IMR-90 (cell line): ENCODE measurements around the gene PARP16. TPM values are rescaled to one million over a fixed set of nuclear protein-coding genes. Genes with fewer than 3 reads are reported as not detected.

ENCODE experiments used
- ATAC-seq: fragments of 200-7000 bp; cut with Tn5 transposase; 2 replicates; pipeline ENCODE4 v1.9.1; 2020; ENCODE audit warnings: low read depth, mild to moderate bottlenecking, moderate library complexity
- BruUV-seq: library from RNA; stranded (reverse); fragments of 400-500 nt; replicated peaks from 2 replicates; lab custom pipeline; 2021; lab: Mats Ljungman, UMichigan
- CTCF ChIA-PET: fragments of 300-600 bp; formaldehyde crosslinking; extraction: SDS; loops from one replicate; lab custom pipeline; 2021; ENCODE audit warnings: antibody characterized with exemption; lab: Yijun Ruan, JAX
- POLR2A ChIA-PET: fragments of 300-600 bp; sonication (Branson Sonifier 250); formaldehyde crosslinking; loops from one replicate; lab custom pipeline; 2022; ENCODE audit warnings: antibody characterized with exemption; ENCODE audit not compliant: unreplicated experiment; lab: Charles Lee
- DNase-seq: peaks from one replicate; pipeline ENCODE4 v3.0.0; 2013
- H2AFZ ChIP-seq: replicated peaks from 2 replicates; pipeline ENCODE3; 2013; ENCODE audit warnings: low read length, mild to moderate bottlenecking; ENCODE audit not compliant: poor library complexity
- H2AK5ac ChIP-seq: 2 replicates; pipeline ENCODE4 v1.6.1; 2013; ENCODE audit warnings: low read depth, low read length, inconsistent platforms
- H2AK9ac ChIP-seq: replicated peaks from 2 replicates; pipeline ENCODE3; 2013; ENCODE audit warnings: mild to moderate bottlenecking, low read depth, low read length, moderate library complexity; ENCODE audit not compliant: poor library complexity
- H2BK120ac ChIP-seq: 2 replicates; pipeline ENCODE4 v1.6.1; 2013; ENCODE audit warnings: low read depth, low read length, inconsistent platforms
- H2BK15ac ChIP-seq: 3 replicates; pipeline ENCODE4 v1.6.1; 2013; ENCODE audit warnings: low read depth, low read length, inconsistent platforms
- H2BK20ac ChIP-seq: 2 replicates; pipeline ENCODE4 v1.6.1; 2013; ENCODE audit warnings: low read depth, mild to moderate bottlenecking, inconsistent platforms, low read length, moderate library complexity
- H2BK5ac ChIP-seq: 2 replicates; pipeline ENCODE4 v1.6.1; 2013; ENCODE audit warnings: mild to moderate bottlenecking, low read depth, low read length, inconsistent platforms; ENCODE audit not compliant: poor library complexity, severe bottlenecking
- H3K14ac ChIP-seq: replicated peaks from 2 replicates; pipeline ENCODE4 v1.6.1; 2013; ENCODE audit warnings: low read depth, low read length, inconsistent platforms
- H3K18ac ChIP-seq: 2 replicates; pipeline ENCODE4 v1.6.1; 2013; ENCODE audit warnings: low read depth, low read length, control low read depth
- H3K23ac ChIP-seq: 2 replicates; pipeline ENCODE4 v1.6.1; 2013; ENCODE audit warnings: low read depth, low read length, inconsistent platforms
- H3K27ac ChIP-seq: 2 replicates; pipeline ENCODE4 v1.5.1; 2013; ENCODE audit warnings: mild to moderate bottlenecking, control low read depth, low read length; ENCODE audit not compliant: insufficient read depth
- H3K27me3 ChIP-seq: 2 replicates; pipeline ENCODE4 v1.6.1; 2013; ENCODE audit warnings: low read length; ENCODE audit not compliant: control insufficient read depth, insufficient read depth
- H3K36me3 ChIP-seq: 2 replicates; pipeline ENCODE4 v1.6.1; 2013; ENCODE audit warnings: low read length, mixed read lengths; ENCODE audit not compliant: control insufficient read depth, insufficient read depth
- H3K4ac ChIP-seq: 2 replicates; pipeline ENCODE4 v1.6.1; 2013; ENCODE audit warnings: low read depth, low read length, inconsistent platforms
- H3K4me1 ChIP-seq: 2 replicates; pipeline ENCODE4 v1.6.1; 2013; ENCODE audit warnings: low read length, mixed read lengths; ENCODE audit not compliant: control insufficient read depth, insufficient read depth
- H3K4me2 ChIP-seq: 2 replicates; pipeline ENCODE4 v1.6.1; 2013; ENCODE audit warnings: low read depth, mild to moderate bottlenecking, control low read depth, low read length, moderate library complexity
- H3K4me3 ChIP-seq: 2 replicates; pipeline ENCODE4 v1.5.1; 2013; ENCODE audit warnings: low read depth, mild to moderate bottlenecking, control low read depth, low read length, moderate library complexity; ENCODE audit not compliant: insufficient read depth
- H3K56ac ChIP-seq: 2 replicates; pipeline ENCODE4 v1.6.1; 2013; ENCODE audit warnings: low read length, inconsistent platforms; ENCODE audit not compliant: insufficient read depth; ENCODE audit errors: extremely low read depth
- H3K79me1 ChIP-seq, 2 experiments: 2 replicates each; pipeline ENCODE4 v1.6.1; 2013; ENCODE audit warnings: low read length in 2 of 2, inconsistent platforms in 1 of 2, low read depth in 1 of 2
- H3K9ac ChIP-seq: 2 replicates; pipeline ENCODE4 v1.6.1; 2013; ENCODE audit warnings: low read depth, low read length, control low read depth
- H3K9me1 ChIP-seq: 2 replicates; pipeline ENCODE4 v1.6.1; 2013; ENCODE audit warnings: low read length, inconsistent platforms; ENCODE audit not compliant: insufficient read depth
- H3K9me3 ChIP-seq: 2 replicates; pipeline ENCODE4 v1.6.1; 2013; ENCODE audit warnings: low read length; ENCODE audit not compliant: control insufficient read depth, insufficient read depth
- H4K20me1 ChIP-seq: 2 replicates; pipeline ENCODE4 v1.6.1; 2013; ENCODE audit warnings: low read length, inconsistent platforms; ENCODE audit not compliant: insufficient read depth
- H4K5ac ChIP-seq: 2 replicates; pipeline ENCODE4 v1.6.1; 2013; ENCODE audit warnings: mild to moderate bottlenecking, low read depth, low read length, control low read depth
- H4K8ac ChIP-seq, 2 experiments: 2 replicates each; pipeline ENCODE4 v1.6.1; 2013; ENCODE audit warnings: low read depth in 2 of 2, low read length in 2 of 2, control low read depth in 1 of 2, inconsistent platforms in 1 of 2
- H4K91ac ChIP-seq: 2 replicates; pipeline ENCODE4 v1.6.1; 2013; ENCODE audit warnings: low read depth, low read length, inconsistent platforms; ENCODE audit not compliant: insufficient read depth
- CEBPB ChIP-seq: IDR thresholded peaks from 2 replicates; pipeline ENCODE4 v1.6.1; 2012; ENCODE audit warnings: low read depth, low read length, improper control_type of control experiment
- POLR2A ChIP-seq: IDR thresholded peaks from 2 replicates; pipeline ENCODE4 v1.6.1; 2012; ENCODE audit warnings: mild to moderate bottlenecking, low read depth, low read length
- RCOR1 ChIP-seq: IDR thresholded peaks from 2 replicates; pipeline ENCODE4 v1.6.1; 2012; ENCODE audit warnings: mild to moderate bottlenecking, low read length, improper control_type of control experiment; ENCODE audit not compliant: insufficient replicate concordance
- RFX5 ChIP-seq: IDR thresholded peaks from 2 replicates; pipeline ENCODE4 v1.8.0; 2012; ENCODE audit warnings: low read depth, mild to moderate bottlenecking, low read length, moderate library complexity
- SMC3 ChIP-seq: fragments of 150-350 bp; IDR thresholded peaks from 2 replicates; pipeline ENCODE4 v1.6.1; 2016; ENCODE audit warnings: low read depth, mild to moderate bottlenecking, antibody characterized with exemption, low read length, moderate library complexity
- WGBS, 2 experiments: methylation state at CpG; one replicate each; pipeline versions ENCODE4 v1.1.5 to v1.1.7; 2013; ENCODE audit warnings: missing lambda C conversion rate in 2 of 2; ENCODE audit not compliant: insufficient read length in 1 of 2; ENCODE audit errors: extremely low coverage in 2 of 2; 5-methylcytosine and 5-hydroxymethylcytosine counted together
- dilution Hi-C: fragments of 300-500 bp; cut with HindIII; formaldehyde crosslinking; loops from one replicate; pipeline ENCODE4 v1.14.3; 2018; ENCODE audit warnings: low sequenced_read_pairs; ENCODE audit not compliant: unreplicated experiment
- in situ Hi-C: fragments of 300-500 bp; cut with MboI; formaldehyde crosslinking; loops from 3 replicates; pipeline ENCODE4 v1.14.3; 2019; ENCODE audit warnings: low sequenced_read_pairs, inconsistent platforms, mixed read lengths
- intact Hi-C: fragments of 100-400 bp; cut with micrococcal nuclease; formaldehyde crosslinking; loops from 2 replicates; pipeline ENCODE4 v1.10.0; 2022
- polyA plus RNA-seq, 3 experiments: library from polyadenylated mRNA; depleted of rRNA; stranded (reverse); fragments of >200 nt; gene quantifications; 2 replicates each; pipeline ENCODE4 v1.2.3, GENCODE V29; 2012; ENCODE audit warnings: low replicate concordance in 1 of 3
- total RNA-seq: library from RNA; depleted of rRNA; stranded (reverse); fragments of >200 nt; gene quantifications from 2 replicates; pipeline ENCODE4 v1.2.3, GENCODE V29; 2012

Gene PARP16
- total and polyA plus RNA-seq, 2 of the 4 experiments (the other 2 are of a cell fraction): 1.3 to 5.0 TPM

DNA sequence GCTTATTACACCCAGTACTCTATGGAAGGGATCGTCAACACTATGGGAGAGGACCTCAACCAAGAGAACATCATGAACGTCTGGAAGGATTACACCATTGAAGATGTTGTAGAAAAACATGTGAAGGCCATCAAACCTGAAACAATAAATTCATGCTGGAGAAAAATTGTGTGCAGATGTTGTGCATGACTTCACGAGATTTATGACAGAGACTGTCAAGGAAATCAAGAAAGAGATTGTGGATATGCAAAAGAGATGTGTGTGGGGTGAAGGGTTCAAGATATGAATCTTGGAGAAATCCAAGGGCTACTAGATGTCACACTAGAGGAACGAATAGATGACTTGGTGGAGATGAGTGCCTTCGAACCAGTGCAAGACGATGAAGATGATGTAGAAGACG is 3.5 kb upstream of the PARP16 start:
- dilution Hi-C loops (no loop called here), in situ Hi-C loops (no loop called here), intact Hi-C loops (no loop called here)
- Histone ChIP-seq H3K4ac (no peak overlapping the region), H3K36me3 (no peaks in the 10 kb centered on the region), H2BK5ac (no peak overlapping the region), H4K91ac (no peak overlapping the region), H3K56ac (no peak overlapping the region), H3K4me3 (no peak overlapping the region), H2BK120ac (no peak overlapping the region), H3K4me2 (no peak overlapping the region), H2AK9ac (no peak overlapping the region), H3K9me1 (0 out of 2 replicates have a peak, but pooled peaks cover 3% of the 10 kb centered on the region), H4K20me1 (no peaks in the 10 kb centered on the region), H3K23ac (no peak overlapping the region), H3K14ac (no peak overlapping the region), H3K27ac (no peak overlapping the region), H3K27me3 (peaks cover 7% of the 10 kb centered on the region), H2AFZ (no peak overlapping the region), H3K18ac (no peak overlapping the region), H3K9me3 (no peaks in the 10 kb centered on the region), H4K8ac (no peak overlapping the region), H3K4me1 (peaks cover 10% of the 10 kb centered on the region), H3K79me1 (peaks cover 0 to 4% of the 10 kb centered on the region in 2 experiments; a peak in 2 of 4 replicates), H4K5ac (no peak overlapping the region), H2AK5ac (no peak overlapping the region), H2BK20ac (no peak overlapping the region), H3K9ac (no peak overlapping the region), H2BK15ac (no peak overlapping the region)
- ChIA-PET CTCF (no interaction called here), POLR2A (no interaction called here)
- DNase-seq (no peak), ATAC-seq (no peak)
- BruUV-seq: no TSS peak
- 85% methylated on average over 7 of the region's 7 CpGs; no CpG with 5 or more reads in 1 of the 2 experiments for WGBS, 2 experiments
- TF ChIP-seq CEBPB: no peak
- no peak for TF ChIP-seq POLR2A
- no peak for TF ChIP-seq RFX5
- TF ChIP-seq RCOR1: no peak
- no peak for TF ChIP-seq SMC3
